ENCODE measurements around the gene ZNF467.

ZNF467 gene

DNA sequence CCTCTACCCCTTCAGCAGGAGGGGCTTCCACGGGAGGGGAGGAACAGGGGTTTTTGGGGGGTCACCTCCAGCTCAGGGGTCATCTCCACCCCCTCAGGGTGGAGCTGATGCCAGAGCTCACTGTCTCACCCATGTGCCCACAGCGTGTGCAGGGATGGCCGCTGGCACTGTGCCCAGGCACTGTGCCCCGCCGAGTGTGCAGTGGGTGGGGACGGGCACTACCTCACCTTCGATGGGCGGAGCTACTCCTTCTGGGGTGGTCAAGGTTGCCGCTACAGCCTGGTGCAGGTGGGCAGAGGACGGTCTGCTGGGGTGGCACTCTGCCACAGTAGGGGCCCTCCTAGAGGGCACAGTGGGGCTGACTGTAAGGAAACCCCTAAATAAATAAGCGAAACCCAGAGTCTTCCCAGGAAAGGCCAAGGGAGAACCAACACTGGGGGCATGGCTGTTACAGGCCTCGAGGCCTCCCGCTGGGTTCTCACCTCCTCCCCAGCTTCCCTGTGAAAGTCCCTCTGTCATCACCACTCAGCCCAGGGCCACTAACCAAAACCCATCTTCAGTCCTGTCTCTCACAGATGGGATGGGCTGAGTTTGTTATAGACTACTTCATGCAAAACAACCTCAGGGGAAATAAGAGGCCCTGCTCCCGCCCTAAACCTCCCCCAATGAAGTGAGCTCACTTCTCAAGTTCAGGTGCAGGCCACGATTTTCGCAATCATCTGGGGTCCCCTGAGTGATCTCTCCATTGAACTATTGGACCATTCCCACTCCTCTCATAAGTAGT lies 7.4 kb upstream of the ZNF467 start:
- no peak for TF ChIP-seq GLIS3 (CRISPR knock-in tag; IDR thresholded peaks at IDR 0.05)
- TF ChIP-seq, protein P1, sequence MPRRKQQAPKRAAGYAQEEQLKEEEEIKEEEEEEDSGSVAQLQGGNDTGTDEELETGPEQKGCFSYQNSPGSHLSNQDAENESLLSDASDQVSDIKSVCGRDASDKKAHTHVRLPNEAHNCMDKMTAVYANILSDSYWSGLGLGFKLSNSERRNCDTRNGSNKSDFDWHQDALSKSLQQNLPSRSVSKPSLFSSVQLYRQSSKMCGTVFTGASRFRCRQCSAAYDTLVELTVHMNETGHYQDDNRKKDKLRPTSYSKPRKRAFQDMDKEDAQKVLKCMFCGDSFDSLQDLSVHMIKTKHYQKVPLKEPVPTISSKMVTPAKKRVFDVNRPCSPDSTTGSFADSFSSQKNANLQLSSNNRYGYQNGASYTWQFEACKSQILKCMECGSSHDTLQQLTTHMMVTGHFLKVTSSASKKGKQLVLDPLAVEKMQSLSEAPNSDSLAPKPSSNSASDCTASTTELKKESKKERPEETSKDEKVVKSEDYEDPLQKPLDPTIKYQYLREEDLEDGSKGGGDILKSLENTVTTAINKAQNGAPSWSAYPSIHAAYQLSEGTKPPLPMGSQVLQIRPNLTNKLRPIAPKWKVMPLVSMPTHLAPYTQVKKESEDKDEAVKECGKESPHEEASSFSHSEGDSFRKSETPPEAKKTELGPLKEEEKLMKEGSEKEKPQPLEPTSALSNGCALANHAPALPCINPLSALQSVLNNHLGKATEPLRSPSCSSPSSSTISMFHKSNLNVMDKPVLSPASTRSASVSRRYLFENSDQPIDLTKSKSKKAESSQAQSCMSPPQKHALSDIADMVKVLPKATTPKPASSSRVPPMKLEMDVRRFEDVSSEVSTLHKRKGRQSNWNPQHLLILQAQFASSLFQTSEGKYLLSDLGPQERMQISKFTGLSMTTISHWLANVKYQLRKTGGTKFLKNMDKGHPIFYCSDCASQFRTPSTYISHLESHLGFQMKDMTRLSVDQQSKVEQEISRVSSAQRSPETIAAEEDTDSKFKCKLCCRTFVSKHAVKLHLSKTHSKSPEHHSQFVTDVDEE (CRISPR knock-in tag; IDR thresholded peaks at IDR 0.05), result no peak
- no peak for TF ChIP-seq CSDC2 (CRISPR knock-in tag; IDR thresholded peaks at IDR 0.05)
- TF ChIP-seq SNAI2 (CRISPR knock-in tag; IDR thresholded peaks at IDR 0.05), result no peak
- no peak for ATAC-seq

DNA sequence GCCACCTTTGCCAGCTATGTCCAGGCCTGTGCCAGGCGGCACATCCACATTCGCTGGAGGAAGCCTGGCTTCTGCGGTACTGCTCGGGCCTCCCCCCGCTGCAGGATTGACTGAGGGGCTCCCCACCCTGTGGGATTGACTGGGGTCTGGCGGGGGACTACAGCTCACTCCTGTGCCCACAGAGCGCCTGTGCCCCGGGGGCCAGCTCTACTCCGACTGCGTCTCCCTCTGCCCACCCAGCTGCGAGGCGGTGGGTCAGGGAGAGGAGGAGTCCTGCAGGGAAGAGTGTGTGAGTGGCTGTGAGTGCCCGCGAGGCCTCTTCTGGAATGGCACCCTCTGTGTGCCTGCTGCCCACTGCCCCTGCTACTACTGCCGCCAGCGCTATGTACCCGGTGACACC lies 6.7 kb upstream of the ZNF467 start:
- TF ChIP-seq SNAI2 (CRISPR knock-in tag; IDR thresholded peaks at IDR 0.05), result no peak
- TF ChIP-seq ZFP30 (CRISPR knock-in tag; IDR thresholded peaks at IDR 0.05), result no peak
- TF ChIP-seq ZC3H10 (CRISPR knock-in tag; IDR thresholded peaks at IDR 0.05), result no peak
- TF ChIP-seq BACH2 (CRISPR knock-in tag; IDR thresholded peaks at IDR 0.05; ENCODE audit: borderline replicate concordance), result no peak
- TF ChIP-seq, protein P1 (CRISPR knock-in tag; IDR thresholded peaks at IDR 0.05), result no peak
- TF ChIP-seq ESRRG (CRISPR knock-in tag; IDR thresholded peaks at IDR 0.05), result no peak
- TF ChIP-seq OSR1 (CRISPR knock-in tag; IDR thresholded peaks at IDR 0.05), result no peak
- no peak for TF ChIP-seq GLIS3 (CRISPR knock-in tag; IDR thresholded peaks at IDR 0.05)
- TF ChIP-seq TCF4 (CRISPR knock-in tag; IDR thresholded peaks at IDR 0.05; ENCODE audit: borderline replicate concordance), result no peak
- TF ChIP-seq ZFP3 (CRISPR knock-in tag; IDR thresholded peaks at IDR 0.05), result no peak
- TF ChIP-seq TOX (CRISPR knock-in tag; IDR thresholded peaks at IDR 0.05; ENCODE audit: borderline replicate concordance), result no peak
- TF ChIP-seq ZNF70 (CRISPR knock-in tag; IDR thresholded peaks at IDR 0.05), result no peak
- no peak for TF ChIP-seq ZNF8 (CRISPR knock-in tag; IDR thresholded peaks at IDR 0.05)
- TF ChIP-seq, protein P2, sequence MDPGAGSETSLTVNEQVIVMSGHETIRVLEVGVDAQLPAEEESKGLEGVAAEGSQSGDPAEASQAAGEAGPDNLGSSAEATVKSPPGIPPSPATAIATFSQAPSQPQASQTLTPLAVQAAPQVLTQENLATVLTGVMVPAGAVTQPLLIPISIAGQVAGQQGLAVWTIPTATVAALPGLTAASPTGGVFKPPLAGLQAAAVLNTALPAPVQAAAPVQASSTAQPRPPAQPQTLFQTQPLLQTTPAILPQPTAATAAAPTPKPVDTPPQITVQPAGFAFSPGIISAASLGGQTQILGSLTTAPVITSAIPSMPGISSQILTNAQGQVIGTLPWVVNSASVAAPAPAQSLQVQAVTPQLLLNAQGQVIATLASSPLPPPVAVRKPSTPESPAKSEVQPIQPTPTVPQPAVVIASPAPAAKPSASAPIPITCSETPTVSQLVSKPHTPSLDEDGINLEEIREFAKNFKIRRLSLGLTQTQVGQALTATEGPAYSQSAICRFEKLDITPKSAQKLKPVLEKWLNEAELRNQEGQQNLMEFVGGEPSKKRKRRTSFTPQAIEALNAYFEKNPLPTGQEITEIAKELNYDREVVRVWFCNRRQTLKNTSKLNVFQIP (CRISPR knock-in tag; IDR thresholded peaks at IDR 0.05; ENCODE audit: borderline replicate concordance, low read depth), result no peak
- TF ChIP-seq, protein P3, sequence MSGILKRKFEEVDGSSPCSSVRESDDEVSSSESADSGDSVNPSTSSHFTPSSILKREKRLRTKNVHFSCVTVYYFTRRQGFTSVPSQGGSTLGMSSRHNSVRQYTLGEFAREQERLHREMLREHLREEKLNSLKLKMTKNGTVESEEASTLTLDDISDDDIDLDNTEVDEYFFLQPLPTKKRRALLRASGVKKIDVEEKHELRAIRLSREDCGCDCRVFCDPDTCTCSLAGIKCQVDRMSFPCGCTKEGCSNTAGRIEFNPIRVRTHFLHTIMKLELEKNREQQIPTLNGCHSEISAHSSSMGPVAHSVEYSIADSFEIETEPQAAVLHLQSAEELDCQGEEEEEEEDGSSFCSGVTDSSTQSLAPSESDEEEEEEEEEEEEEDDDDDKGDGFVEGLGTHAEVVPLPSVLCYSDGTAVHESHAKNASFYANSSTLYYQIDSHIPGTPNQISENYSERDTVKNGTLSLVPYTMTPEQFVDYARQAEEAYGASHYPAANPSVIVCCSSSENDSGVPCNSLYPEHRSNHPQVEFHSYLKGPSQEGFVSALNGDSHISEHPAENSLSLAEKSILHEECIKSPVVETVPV (CRISPR knock-in tag; IDR thresholded peaks at IDR 0.05), result no peak
- no peak for TF ChIP-seq PPARA (CRISPR knock-in tag; IDR thresholded peaks at IDR 0.05; ENCODE audit: borderline replicate concordance)
- no peak for ATAC-seq

DNA sequence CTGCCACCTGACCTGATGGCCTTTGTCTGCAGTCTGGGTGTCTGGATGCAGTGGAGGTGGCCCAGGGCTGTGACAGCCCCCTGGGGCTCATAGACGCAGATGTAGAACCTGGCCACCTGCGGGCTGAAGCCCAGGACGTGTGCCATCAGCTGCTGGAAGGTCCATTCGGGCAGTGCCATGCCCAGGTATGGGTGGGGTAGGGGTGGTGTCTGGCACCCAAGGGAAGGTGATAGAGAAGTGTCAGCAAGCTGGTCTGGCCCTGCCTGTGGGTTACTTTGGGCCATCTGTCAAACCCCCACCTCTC lies 6.1 kb upstream of the ZNF467 start:
- no peak for ATAC-seq
- TF ChIP-seq PPARA (CRISPR knock-in tag; IDR thresholded peaks at IDR 0.05; ENCODE audit: borderline replicate concordance) (no peak), TCF4 (CRISPR knock-in tag; IDR thresholded peaks at IDR 0.05; ENCODE audit: borderline replicate concordance) (no peak), ZFP30 (CRISPR knock-in tag; IDR thresholded peaks at IDR 0.05) (no peak), ESRRG (CRISPR knock-in tag; IDR thresholded peaks at IDR 0.05) (no peak), ZC3H10 (CRISPR knock-in tag; IDR thresholded peaks at IDR 0.05) (no peak), ZNF8 (CRISPR knock-in tag; IDR thresholded peaks at IDR 0.05) (no peak), ZNF565 (CRISPR knock-in tag; conservative IDR thresholded peaks at IDR 0.05; ENCODE audit: low read depth) (no peak), GLIS3 (CRISPR knock-in tag; IDR thresholded peaks at IDR 0.05) (no peak), RARB (CRISPR knock-in tag; IDR thresholded peaks at IDR 0.05) (no peak), ZNF70 (CRISPR knock-in tag; IDR thresholded peaks at IDR 0.05) (no peak), CSDC2 (CRISPR knock-in tag; IDR thresholded peaks at IDR 0.05) (no peak), ISL1 (CRISPR knock-in tag; IDR thresholded peaks at IDR 0.05) (no peak), BACH2 (CRISPR knock-in tag; IDR thresholded peaks at IDR 0.05; ENCODE audit: borderline replicate concordance) (no peak), ARNTL (CRISPR knock-in tag; IDR thresholded peaks at IDR 0.05; ENCODE audit: borderline replicate concordance, low read depth) (no peak), OSR1 (CRISPR knock-in tag; IDR thresholded peaks at IDR 0.05) (no peak)
- TF ChIP-seq, protein P4, sequence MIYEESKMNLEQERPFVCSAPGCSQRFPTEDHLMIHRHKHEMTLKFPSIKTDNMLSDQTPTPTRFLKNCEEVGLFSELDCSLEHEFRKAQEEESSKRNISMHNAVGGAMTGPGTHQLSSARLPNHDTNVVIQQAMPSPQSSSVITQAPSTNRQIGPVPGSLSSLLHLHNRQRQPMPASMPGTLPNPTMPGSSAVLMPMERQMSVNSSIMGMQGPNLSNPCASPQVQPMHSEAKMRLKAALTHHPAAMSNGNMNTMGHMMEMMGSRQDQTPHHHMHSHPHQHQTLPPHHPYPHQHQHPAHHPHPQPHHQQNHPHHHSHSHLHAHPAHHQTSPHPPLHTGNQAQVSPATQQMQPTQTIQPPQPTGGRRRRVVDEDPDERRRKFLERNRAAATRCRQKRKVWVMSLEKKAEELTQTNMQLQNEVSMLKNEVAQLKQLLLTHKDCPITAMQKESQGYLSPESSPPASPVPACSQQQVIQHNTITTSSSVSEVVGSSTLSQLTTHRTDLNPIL (CRISPR knock-in tag; IDR thresholded peaks at IDR 0.05; ENCODE audit: low read depth), result no peak
- TF ChIP-seq, protein P5, sequence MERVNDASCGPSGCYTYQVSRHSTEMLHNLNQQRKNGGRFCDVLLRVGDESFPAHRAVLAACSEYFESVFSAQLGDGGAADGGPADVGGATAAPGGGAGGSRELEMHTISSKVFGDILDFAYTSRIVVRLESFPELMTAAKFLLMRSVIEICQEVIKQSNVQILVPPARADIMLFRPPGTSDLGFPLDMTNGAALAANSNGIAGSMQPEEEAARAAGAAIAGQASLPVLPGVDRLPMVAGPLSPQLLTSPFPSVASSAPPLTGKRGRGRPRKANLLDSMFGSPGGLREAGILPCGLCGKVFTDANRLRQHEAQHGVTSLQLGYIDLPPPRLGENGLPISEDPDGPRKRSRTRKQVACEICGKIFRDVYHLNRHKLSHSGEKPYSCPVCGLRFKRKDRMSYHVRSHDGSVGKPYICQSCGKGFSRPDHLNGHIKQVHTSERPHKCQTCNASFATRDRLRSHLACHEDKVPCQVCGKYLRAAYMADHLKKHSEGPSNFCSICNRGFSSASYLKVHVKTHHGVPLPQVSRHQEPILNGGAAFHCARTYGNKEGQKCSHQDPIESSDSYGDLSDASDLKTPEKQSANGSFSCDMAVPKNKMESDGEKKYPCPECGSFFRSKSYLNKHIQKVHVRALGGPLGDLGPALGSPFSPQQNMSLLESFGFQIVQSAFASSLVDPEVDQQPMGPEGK (CRISPR knock-in tag; IDR thresholded peaks at IDR 0.05; ENCODE audit: borderline replicate concordance), result no peak
- TF ChIP-seq, protein P2 (CRISPR knock-in tag; IDR thresholded peaks at IDR 0.05; ENCODE audit: borderline replicate concordance, low read depth), result no peak

Measured in SK-N-SH treated with all-trans-retinoic acid at 6 μM for 48 hours (cell line).